Middle frontal gyrus (tissue), 1 donor: Measurements from ENCODE around the gene DDIAS.
"Not testable (repeated sequence)": the region's sequence is repeated elsewhere in the genome, so short reads cannot be mapped to it uniquely, and the experiment has no call there.

Experiments used
- DNase-seq: peaks from one replicate; pipeline ENCODE4 v3.0.0-alpha.2; 2015; ENCODE audit warnings: low spot score; ENCODE audit errors: extremely low spot score

DDIAS gene, protein sequence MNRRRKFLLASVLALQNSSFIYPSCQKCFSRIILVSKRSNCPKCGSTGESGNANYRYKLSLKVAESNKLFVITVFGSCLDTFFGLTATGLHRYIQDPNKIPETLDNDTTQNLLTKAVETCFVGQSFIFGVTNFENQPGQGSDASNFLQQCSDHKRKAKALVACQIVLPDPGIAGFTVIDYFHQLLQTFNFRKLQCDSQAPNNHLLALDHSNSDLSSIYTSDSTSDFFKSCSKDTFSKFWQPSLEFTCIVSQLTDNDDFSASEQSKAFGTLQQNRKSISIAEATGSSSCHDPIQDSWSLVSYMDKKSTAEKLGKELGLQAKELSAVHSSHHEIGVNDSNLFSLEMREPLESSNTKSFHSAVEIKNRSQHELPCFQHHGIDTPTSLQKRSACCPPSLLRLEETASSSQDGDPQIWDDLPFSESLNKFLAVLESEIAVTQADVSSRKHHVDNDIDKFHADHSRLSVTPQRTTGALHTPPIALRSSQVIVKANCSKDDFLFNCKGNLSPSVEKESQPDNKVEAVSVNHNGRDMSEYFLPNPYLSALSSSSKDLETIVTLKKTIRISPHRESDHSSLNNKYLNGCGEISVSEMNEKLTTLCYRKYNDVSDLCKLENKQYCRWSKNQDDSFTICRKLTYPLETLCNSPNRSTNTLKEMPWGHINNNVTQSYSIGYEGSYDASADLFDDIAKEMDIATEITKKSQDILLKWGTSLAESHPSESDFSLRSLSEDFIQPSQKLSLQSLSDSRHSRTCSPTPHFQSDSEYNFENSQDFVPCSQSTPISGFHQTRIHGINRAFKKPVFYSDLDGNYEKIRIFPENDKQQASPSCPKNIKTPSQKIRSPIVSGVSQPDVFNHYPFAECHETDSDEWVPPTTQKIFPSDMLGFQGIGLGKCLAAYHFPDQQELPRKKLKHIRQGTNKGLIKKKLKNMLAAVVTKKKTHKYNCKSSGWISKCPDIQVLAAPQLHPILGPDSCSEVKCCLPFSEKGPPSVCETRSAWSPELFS

DNA sequence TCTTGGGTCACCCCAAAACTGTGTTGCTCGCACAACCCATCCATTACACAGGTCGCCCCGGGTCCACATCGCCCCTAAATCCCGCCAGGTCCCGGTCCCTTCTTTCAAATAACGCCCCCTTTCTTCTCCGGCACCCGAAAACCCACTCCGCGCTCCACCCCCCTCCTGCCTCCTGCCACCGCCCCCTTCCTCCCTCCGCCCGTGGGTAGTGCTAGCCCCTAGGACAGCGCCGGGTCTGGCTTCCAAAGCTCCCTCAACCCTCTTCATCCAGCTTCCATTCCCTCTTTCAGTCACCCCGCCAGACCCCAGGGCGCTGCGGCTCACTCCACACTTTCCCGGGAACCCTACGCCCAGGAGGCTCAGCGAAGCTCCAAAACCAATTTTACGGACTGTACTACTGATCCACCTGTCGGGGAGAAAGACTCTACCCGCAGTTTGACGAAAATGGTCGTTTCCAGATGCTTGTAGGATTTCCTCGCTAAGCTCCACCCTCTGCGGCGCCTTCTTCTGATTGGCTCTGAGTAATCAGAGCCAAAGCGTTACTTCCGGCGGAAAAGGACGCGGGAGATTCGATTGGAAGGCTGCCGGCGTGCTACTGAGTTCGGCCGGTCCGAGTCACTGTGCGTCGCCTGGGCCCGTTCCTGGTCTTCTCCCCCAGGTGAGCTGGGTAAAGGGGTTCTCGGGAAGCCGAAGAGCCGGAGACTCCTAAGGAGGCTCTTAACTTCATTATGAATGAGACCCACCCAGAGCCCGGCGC, at the start of gene DDIAS:
Gene DDIAS (plus strand): TSS at position 572 of the 757 bp plus-strand sequence. CDS start 13,003 bp downstream, outside the sequence.
- peak; percentile 89 for DNase-seq

DNA sequence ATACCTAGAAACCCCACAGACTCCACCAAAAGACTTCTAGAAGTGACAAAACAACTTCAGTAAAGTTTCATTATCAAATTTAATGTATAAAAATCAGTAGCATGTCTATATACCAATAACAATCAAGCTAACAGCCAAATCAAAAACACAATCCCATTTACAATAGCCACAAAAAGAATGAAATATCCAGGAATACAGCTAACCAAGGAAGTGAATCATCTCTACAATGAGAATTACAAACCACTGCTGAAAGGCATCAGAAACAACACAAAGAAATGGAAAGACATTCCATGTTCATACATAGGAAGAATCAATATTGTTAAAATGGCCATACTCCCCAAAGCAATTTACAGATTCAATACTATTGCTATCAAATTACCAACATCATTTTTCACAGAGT, 47.3 kb upstream of the DDIAS start:
- no peak for DNase-seq

DNA sequence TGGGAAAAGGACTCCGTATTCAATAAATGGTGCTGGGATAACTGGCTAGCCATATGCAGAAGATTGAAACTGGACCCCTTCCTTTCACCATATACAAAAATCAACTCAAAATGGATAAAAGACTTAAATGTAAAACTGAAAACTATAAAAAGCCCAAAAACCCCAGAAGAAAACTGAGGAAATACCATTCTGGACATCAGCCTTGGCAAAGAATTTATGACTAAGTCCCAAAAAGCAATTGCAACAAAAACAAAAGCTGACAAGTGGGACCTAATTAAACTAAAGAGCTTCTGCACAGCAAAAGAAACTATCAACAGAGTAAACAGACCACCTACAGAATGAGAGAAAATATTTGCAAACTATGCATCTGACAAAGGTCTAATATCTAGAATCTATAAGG, 46.6 kb upstream of the DDIAS start:
- DNase-seq = not testable (repeated sequence)

DNA sequence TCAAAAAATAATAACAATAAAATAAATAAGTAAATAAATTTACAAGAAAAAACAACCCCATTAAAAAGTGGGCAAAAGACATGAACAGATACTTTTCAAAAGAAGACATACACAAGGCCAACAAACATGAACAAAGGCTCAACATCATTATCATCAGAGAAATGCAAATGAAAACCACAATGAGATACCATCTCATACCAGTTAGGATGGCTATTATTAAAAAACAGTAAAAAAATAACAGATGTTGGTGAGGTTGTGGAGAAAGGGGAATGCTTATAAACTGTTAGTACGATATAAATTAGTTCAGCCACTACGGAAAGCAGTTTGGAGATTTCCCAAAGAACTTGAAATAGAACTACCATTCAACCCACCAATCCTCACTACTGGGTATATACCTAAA, 45.9 kb upstream of the DDIAS start:
- no peak for DNase-seq

DNA sequence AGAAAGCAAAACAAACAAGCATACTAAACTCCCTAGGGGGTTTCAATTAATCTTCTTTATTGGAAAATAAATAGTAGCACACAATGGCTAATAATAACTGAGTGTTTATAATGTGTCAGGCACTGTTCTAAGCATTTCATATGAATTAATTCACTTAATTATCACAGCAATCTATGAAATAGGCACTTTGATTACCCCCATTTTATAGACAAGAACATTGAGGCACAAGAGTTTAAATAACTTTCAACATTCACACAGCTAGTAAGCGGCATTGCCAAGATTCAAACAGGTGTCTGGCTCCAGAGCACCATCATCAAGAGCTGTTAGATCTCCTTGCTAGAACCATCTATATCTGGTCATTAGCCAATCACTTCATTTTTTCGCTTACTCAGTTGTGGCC, 44.4 kb upstream of the DDIAS start:
- no peak for DNase-seq

DNA sequence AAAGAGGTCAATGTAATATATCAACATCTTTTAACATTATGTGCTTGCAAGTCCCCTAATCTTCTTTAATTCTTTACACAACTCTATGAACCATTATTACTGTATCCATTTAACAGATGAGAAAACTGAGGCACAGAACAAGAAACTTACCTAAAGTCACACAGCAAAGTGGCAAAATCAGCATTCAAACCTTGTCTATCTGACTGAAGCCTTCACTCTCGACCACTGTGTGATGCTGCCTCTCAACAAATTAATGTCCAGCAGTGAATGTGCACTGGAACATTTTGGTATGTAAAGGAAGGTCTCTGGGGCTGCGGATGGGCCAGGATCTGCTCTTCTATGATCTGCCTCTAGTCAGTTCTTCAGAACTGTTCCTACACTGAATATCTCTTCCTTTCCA, 43.4 kb upstream of the DDIAS start:
- DNase-seq = no peak

DNA sequence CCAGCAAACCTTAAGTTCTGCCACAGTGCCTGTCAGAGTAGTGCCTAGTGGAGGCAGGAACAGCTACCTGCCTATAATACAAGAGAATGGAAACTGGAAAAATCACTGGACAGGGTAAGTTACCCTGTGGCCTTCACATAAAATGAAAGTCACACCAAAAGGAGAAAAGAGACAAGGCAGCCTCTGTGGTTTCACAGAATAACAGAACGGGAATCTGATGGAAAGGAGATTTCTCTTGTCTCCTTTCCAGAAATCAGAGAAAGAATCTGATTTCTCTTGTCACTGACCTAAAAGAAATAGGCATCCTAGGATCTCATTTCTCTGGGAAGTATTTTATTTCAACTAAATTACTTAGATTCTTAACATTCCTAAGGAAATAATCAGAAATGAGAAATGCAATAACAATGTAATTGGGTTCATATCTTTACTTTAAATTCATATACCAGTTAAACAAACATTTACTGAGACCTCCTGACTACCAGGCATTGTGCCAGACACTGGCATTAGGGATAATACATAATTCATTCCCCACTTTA, 42.9 kb upstream of the DDIAS start:
- DNase-seq = no peak

DNA sequence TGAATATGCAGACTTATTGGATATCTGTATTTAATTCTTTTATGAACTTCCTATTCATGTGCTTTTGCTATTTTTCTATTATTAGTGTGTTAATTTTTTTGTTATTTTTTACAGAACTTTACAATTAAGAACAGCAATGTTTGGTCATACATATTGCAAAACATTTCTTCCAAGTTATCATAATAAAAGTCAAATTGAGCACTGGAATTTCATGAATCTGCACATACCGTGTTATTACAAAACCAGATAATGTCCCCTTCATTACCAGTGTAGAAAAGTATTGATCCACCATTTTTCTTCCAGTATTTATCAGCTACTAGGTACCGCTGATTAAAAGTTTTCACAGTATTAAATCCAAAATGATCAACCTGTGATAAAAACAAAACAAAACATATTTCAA, 41.8 kb upstream of the DDIAS start:
- DNase-seq = no peak

DNA sequence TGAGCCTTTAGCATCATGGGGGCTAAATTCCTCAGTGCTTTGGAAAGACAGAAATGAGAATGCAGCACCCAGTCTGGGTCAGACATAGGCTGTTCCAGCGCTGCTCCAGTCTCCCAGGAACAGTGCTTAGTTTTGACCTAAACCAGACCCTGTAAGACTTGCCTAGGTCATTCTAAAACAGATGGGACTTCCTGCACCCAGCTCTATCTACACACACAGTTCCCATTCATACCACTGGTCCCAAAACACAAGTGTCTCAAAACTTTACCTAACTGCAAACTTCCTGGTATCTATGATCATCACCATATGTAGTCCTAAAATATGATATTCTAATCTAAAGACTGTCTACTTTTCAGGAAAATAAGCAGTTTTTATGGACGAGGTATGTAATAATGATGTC, 39.2 kb upstream of the DDIAS start:
- DNase-seq = no peak

DNA sequence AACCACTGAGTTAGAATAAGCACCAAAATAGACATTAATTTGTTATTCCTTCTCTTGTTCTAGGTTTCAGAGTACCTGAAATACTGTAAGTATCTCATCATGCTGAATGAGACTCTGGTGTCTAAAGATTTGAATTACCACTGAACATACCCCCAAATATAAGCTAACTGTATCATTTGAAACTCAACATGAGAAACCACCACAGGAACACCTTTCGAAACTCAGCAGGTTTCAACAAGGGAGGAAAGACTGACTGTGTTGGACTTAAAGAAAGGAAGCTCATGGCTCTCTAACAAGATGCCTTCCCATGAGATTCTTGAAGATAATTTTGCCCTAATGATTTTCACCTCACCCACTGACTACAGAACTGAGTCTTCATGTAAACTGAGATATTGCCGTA, 38.3 kb upstream of the DDIAS start:
- no peak for DNase-seq

DNA sequence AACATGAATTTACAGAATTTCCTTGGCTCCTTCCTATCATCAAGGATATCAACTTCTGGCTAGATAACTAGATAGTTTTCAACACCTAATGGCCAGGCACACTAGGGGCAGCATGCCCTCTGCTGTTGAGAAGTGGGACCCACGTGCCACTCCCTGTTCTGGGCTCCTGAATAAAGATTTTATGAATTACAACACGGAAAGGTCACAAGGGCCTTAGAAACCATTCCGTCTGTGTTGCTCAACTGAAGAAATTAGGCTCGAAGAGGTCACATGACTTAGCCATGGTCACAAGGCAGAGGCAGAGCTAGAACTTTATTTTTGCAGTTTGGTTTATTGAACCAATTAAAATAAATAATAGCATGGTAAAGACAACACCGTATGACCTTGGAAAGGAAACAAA, 37.3 kb upstream of the DDIAS start:
- DNase-seq = peak; percentile 60

DNA sequence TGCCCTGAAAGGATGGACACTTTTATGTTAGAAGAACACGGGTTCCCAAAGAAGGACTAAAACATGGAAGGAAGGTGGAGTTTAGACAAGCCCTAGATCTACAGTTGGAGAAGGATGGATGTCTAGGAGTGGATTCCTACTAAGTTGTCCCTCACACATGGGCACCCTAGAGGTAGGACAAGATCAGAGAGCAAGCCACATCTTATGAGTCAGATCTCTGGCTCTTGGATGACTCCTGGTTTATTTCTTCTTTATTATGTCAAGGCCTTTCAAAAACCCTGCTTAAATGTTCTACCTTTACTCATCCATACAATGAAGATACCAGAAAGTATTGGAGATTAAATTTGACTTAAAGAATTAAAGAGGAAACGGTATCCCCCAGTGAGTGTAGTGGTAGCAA, 35.7 kb upstream of the DDIAS start:
- DNase-seq = no peak

DNA sequence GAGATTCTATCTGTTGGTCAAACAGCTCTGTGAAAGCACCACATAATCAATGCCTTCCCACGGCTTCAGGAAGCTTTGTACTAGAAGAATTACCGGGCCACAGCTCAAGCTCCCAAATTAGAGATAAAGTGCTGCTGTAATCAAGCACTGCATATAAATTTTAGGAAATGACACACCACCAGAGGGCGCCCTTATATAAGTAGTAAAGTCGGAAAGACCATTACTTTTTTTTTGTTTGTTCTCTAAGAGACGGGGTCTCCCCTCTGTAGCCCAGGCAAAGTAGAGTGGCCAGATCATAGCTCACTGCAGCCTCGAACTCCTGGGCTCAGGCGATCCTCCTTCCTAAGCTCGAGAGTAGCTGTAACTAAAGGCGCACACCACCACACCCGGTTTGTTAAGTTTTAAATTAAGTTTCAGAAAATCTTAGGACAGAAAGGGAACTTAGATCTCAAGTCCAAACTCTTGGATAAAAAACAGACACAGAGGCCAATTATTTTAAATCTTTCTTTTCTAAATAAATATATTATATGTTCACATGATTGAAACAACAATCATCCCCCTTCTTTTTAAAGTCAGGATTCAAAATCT, 33.9 kb upstream of the DDIAS start:
- peak; percentile 73 for DNase-seq

DNA sequence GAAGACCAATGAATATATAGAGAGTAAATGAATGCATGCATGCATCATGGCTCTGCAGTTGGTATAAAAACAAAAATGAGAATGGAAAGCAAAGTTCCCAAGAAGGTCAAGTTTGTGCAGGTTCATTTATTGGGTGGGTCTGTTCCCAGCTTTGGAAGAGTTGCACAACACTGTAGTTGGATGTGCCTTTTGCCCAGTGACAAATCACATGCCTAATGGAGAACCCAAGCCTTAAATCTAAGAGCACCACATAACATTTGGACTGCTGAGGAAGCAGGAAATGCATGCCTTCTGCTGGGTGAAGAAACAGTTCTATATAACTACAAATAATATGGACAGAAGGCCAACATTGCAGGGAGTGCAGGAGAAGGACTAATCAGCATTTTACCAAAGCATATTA, 31.9 kb upstream of the DDIAS start:
- no peak for DNase-seq

DNA sequence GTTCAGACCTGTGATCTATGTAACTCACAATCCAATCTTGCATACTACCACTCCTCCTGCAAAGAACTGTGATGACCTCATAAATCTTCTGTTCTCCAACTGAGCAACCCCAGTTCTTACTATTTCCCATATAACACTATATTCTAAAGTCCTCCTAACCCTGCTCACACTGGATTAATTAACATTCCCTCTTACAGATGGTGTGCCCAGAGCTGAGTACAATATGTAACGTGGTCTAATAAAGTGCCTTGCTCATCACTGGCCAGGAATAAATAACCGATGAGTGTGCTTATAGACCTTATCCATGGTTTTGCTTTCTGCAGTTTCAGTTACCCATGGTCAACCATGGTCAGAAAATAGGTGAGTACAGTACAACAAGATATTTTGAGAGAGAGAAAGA, 29.9 kb upstream of the DDIAS start:
- DNase-seq = no peak

DNA sequence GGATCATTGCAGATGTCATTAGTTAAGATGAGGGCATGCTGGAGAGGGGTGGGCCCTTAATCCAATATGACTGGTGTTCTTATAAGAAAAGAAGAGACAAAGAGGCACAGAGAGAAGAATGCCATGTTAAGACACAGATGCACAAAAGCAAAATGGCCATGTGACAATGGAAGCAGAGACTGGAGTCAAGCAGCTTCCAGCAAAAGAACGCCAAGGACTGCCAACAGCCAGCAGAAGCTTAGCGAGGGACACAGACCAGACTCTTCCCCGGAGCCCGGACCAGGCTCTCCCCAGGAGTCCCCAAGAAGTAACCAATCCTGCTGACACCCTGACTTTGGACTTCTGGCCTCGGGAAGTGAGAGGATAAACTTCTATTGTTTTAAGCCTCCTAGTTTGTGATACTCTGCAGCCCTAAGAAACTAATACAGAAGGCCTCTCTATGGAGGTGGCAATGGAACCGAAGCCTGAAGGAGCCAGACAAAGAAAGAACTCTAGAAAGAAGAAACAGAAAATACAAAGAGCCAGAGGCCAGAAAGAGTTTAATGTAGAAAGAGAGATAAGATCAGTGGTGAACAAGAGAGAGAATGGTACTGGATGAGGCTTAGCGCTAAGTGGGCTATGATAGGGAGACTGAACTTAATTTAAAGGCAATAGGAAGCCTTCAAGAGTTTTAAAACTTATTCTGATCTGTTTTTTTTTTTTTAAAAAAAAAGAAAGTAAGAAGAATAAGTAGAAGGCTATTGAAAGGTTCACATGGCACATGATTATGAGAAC, 29.0 kb upstream of the DDIAS start:
- DNase-seq = no peak

DNA sequence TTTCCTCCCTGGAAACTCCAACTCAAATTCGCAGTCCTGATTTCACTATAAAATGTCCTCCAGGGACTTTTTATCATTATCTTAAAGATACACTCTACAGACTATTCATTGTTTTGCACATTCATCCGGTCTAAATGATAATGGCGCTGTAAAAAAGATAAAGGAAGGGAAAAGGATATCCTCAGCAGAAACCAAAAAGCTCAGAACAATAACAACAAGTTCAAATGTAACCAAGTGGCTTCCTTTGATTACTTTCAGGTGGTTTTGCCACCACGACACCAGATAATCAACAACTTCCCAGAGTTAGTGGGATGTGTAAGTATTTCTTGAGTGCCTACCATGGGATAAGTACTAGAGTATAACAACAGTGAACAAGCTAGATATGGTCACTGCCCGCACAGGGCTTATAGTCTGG, 27.6 kb upstream of the DDIAS start:
- no peak for DNase-seq

DNA sequence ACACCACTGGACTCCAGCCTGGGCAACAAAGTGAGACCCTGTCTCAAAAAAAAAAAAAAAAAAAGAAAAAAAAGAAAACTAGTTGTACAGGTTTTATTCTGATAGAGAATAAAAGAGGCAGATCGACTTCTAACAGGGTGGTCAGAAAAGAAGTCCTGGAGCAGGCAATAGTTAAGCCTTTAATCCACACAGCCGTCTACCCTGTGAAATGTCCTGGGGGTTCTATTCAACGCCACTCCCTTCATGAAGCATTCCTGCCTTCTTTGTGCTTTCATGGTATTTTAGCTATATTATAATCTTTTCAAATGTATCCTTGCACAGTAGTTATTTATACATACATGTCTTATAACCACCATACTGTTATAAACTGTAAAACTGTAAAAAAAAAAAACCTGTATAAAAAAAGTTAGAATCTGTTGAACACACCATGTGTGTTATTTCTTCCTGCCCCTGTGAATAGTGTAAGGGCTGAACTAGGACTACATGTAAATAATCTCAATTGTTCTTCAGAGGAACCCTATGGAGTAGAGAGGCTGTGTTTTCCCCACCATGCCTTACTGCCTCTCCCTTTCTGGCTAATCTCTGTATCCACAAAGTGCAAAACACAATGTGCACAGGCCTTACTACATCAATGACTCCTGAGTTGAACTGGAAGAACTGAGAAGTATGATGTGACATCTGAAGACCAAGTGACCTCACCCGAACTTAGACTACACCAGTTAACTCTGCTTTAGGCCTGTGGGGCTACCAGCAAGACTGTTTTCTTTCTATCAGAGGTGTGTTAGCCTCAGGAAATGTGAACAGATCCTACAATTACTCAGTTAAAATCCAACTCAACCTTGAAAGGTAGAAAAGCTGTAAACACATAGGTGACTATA, 26.7 kb upstream of the DDIAS start:
- no peak for DNase-seq

DNA sequence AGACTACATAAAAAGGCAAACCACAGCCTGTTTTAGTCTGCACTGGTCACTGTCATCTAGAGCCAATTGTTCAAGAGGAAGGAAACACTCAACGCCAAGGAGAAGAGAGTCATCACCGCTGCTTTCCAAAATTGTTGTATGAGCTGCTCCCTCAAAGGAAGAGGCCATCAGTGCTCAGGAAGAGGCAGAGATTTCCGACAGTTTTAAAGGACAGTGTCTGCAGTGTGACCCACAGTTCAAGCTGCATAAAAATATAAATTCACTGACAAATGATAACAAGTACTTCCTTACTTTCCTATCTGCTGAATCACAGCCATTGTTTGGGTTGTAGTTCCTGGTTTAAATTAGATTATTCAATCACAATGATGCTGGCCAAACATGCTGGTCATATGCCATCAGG, 17.7 kb upstream of the DDIAS start:
- no peak for DNase-seq
